SH-SY5Y (cell line): Measurements from ENCODE around the gene DOCK7.

Experiments
- GATA2 ChIP-seq: IDR thresholded peaks from 2 replicates; pipeline ENCODE4 v1.6.1; 2011; ENCODE audit warnings: mild to moderate bottlenecking, low read depth, low read length
- GATA3 ChIP-seq: IDR thresholded peaks from 2 replicates; pipeline ENCODE4 v1.6.1; 2011; ENCODE audit warnings: low read depth, mild to moderate bottlenecking, low read length, moderate library complexity

The DOCK7 gene

DNA sequence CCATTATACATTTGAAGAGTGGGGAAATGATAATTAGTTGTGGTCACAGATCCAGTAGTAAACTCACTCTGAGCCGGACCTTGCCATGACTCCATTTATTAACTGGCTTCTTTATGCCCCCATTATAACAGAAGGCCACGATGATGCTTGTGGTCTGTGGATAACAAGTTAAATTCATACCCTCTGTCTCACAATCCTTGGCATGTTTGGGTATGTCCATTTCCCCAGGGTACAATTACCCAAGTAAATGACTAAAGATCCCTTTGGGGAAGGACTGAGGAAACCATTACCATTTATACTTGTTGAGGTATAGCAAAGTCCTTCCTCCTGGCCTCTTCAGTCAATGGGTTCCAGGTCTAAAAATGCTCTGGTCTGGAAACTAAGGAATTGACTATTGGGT is 258.6 kb downstream of the DOCK7 start:
- TF ChIP-seq GATA3 (no peak), GATA2 (no peak)

DNA sequence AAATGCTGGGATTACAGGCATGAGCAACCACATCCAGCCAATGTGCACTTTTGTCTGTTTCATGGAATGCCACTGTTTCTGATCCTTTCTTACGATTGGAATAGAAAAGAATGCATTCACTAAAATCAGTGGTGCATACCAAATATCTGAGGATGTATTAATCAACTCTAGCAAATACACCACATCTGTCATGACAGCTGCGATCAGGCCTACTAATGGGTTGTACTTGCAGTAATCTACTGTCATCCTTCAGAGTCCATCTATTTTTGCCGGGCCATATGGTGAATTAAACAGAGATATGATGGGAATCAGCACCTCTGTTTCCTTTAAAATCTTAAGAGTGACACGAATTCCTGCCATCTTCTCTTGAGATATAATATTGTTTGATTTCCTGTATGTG is 259.8 kb downstream of the DOCK7 start:
- TF ChIP-seq GATA2 (no peak), GATA3 (no peak)

DNA sequence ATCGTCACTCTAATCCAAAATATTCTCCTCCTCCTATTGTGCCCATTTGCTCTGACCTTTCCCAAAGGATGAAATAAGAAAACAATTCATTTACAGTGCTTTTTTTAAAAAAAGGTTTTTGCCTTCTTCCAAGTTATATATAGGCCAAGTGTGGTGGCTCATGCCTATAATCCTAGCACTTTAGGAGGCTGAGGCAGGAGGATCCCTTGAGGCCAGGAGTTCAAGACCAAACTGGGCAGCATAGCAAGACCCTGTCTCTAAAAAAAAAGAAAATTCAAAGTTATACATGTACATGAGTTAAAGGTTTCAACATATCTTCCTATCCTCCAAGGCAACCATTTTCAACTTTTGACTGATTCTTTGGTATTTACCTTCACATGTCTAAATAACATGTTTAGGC is 261.4 kb downstream of the DOCK7 start:
- TF ChIP-seq GATA2 (no peak), GATA3 (no peak)

DNA sequence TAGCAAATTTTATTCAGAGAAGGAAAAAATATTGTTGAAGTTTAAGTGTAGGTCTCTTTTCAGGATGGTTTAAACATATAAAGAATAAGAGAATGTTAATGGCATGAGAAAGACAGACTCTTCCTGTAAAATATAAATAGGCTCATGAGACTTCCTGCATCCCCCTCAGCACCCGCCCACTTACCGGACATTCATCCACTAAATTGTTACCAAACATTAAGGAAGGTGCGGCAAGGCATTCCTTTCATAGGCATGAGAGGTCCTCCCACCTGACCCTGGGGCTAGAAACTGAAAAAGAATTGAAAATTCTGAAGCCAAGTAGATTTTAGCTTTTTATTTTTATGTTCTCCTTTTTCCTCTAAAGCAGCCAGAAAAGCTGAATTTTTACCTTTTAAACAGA is 261.9 kb downstream of the DOCK7 start:
- TF ChIP-seq GATA3 (no peak), GATA2 (no peak)

DNA sequence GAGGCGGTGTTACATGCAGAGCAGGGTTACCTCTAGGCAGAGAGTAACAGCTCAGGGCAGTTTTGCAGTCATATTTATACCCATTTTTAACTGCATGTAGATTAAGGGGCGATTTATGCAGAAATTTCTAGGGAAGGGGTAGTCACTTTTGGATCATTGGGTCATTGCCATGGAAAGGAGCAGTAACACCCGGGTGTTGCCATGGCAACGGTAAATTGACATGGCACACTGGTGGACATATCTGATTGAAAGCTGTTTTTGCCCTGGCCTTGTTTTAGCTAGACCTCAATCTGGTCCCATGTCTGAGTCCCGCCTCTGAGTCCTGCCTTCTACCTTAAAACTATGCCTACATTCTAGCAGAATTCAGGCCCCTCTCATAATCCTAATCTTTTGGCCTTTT is 263.1 kb downstream of the DOCK7 start:
- TF ChIP-seq GATA2 (no peak), GATA3 (no peak)

DNA sequence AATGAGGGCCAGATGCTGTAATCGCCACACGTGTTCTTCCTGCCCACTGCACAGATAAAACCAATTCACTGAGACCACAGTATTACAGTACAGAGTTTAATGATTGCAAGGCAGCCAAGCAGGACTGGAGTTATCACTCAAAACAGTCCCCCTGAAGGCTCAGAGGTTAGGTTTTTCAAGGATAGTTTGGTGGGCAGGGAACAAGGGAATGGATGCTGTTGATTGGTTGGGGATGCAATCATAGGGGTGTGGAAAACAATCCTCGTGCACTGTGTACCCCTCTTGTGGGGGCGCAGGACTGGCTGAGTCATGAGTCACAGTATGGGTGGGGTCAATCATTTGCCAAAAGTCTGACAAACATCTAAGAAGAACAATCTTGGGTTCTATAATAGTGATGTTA is 263.8 kb downstream of the DOCK7 start:
- TF ChIP-seq GATA3: no peak
- TF ChIP-seq GATA2: no peak

DNA sequence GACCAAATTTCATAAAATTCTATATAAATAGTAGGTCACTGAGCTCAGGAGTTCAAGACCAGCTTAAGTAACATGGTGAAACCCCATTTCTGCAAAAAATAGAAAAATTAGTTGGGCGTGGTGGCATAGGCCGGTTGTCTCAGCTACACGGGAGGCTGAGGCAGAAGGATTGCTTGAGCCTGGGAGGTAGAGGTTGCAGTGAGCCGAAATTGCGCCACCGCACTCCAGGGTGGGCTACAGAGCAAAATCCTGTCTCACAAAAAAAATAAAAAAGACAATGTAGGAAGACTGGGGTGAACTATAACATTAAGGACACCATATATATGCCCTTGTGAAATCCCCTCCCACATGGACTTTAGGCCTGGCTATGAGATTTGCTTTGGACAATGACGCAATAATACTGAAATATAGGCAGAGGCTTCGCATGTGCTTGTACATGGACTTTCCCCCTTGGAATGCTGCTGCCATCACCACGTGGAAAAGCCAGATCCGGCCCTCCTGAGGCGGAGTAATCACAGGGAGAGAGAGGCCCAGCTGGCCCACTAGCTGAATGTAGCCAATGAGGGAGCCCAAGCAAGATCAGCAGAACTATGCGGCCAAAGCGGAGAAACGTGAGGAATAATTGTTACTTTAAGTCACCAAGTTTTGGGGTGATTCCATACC is 264.5 kb downstream of the DOCK7 start:
- TF ChIP-seq GATA3 (no peak), GATA2 (no peak)

DNA sequence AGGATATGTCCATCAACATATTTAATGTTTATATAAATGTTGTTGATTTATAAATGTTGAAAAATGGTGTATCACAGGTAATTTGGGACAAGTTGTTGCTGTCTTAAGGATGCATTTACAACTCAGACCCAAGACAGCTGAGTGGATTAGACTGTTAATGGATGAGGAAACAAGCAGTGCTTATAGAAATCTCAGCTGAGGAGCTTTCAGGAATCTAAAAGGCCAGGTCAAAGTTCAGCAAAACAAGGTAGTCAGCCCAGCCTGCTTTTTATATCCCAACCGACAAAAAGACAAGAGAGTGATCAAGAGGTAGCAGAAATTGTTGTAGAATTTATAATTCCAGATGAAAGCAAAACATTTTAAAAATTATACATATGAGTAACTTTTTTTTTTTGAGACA is 268.0 kb downstream of the DOCK7 start:
- TF ChIP-seq GATA3 (no peak), GATA2 (no peak)

DNA sequence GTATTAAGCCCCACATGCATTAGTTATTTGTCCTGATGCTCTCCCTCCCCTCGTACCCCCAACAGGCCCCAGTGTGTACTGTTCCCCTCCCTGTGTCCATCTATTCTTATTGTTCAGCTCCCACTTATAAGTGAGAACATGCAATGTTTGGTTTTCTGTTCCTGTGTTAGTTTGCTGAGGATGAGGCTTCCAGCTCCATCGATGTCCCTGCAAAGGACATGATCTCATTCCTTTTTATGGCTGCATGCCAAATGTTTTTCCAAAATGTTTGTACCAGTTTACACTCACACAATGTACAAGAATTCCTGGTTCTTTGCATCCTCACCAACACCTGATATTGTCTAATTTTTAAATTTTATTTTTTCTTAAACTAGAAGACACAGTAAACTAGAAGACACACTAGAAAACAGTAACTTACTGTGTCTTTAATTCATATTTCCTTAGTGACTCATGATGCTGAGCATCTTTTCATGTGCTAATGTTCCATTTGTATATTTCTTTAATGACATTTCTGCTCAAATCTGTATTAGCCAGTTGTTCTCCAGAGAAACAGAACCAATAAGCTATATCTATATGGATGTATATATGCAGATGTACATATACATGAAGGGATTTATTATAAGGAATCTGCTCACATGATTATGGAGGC is 270.7 kb downstream of the DOCK7 start:
- TF ChIP-seq GATA2: no peak
- no peak for TF ChIP-seq GATA3

DNA sequence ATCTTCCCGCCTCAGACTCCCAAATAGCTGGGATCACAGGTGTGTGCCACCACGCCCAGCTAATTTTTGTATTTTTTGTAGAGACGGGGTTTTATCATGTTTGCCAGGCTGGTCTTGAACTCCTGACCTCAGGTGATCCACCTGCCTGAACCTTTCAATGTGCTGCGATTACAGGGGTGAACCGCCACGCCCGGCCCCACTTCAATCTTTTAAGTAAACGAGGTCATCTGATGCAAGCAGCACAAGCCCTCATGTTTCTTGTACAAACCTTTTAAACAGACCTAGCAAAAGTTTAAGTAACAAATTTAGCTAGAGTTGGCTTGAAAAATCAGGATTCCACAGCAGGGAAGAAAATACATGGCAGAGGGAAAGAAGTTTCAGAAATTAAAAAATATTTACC is 272.5 kb downstream of the DOCK7 start:
- no peak for TF ChIP-seq GATA2
- no peak for TF ChIP-seq GATA3

DNA sequence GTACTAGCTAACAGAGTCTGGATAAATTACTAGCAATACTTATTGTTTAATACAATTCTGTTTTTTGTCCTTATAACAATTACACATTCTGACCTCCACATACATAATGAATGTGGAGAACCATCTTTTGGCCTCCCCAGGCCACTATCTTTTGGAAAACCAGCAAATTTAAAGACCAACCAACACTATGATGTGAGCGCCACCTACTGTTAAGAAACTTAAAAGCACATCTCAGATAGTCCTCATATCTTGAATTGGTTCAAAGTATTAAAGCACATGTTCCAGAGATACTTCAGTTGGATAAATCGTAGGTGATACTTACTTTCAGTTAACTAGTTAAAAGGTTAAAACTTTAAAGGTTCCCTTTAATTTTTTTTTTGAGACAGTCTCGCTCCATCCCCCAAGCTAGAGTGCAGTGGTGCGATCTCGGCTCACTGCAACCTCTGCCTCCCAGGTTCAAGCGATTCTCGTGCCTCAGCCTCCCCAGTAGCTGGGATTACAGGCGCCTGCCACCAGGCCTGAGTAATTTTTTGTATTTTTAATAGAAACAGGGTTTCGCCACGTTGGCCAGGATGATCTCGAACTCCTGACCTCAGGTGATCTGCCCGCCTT is 280.7 kb downstream of the DOCK7 start:
- TF ChIP-seq GATA2 (no peak), GATA3 (no peak)

DNA sequence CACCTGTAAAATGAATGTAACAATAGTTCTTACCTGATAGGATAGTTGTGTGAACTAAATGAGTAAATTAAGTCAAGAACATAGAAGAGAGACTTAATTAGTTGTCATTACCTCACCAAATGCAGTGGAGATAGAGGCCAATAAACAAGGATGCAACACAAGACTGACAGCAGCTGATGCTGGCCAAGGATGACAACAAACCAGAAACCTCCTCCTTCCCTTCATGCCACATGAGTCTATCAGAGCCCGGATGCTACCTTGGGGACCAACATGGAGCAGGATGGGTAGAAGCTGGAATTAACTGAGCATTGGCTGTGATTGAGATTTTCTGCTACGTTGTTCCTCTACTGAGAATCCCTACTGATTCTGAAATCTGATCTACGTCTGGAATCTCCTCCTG is 281.6 kb downstream of the DOCK7 start:
- TF ChIP-seq GATA3 (no peak), GATA2 (no peak)

DNA sequence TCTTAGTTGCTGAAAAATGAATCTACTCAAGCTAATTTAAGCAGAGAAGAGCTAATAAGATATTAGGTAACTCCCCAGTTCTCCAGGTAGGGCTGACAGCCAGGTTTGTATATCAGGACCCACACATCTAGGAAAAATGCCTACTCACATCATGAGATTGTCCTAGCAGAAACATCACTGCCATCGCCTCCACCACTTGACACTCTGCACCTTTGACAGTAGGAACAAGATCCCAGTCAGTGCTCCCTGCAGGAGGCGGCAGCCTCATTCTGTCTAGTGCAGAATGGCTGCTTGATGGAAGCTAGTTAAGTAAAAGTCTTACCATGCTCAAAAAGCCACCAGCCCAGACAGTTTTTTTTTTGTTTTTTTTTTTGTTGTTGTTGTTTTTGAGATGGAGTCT is 282.9 kb downstream of the DOCK7 start:
- TF ChIP-seq GATA3 (no peak), GATA2 (no peak)
